WTC11 (cell line): ENCODE measurements around the gene TMEM250. TPM values are rescaled to one million over a fixed set of nuclear protein-coding genes. Genes with fewer than 3 reads are reported as not detected.

Experiments
- ATAC-seq: fragments of 200-7000 bp; cut with Tn5 transposase; 2 replicates; pipeline ENCODE4 v1.10.0; 2021; ENCODE audit warnings: mild to moderate bottlenecking, moderate library complexity
- CTCF ChIA-PET: fragments of 300-600 bp; sonication (Branson Sonifier 250); formaldehyde crosslinking; loops from one replicate; lab custom pipeline; 2021; ENCODE audit warnings: antibody characterized with exemption; lab: Charles Lee
- POLR2A ChIA-PET: fragments of 350-600 bp; sonication (Branson Sonifier 250); formaldehyde crosslinking; loops from one replicate; lab custom pipeline; 2021; ENCODE audit warnings: antibody characterized with exemption; lab: Charles Lee
- DNase-seq: peaks from one replicate; pipeline ENCODE4 v3.0.0; 2021; ENCODE audit warnings: low spot score
- H3K27ac Mint-ChIP-seq: 2 replicates; pipeline ENCODE4 v1.8.0; 2021; ENCODE audit warnings: mixed read lengths
- H3K27me3 Mint-ChIP-seq: 2 replicates; pipeline ENCODE4 v1.8.0; 2021; ENCODE audit warnings: low read depth, mild to moderate bottlenecking, moderate library complexity, mixed read lengths
- H3K36me3 Mint-ChIP-seq: 2 replicates; pipeline ENCODE4 v1.8.0; 2021; ENCODE audit warnings: mixed read lengths
- H3K4me1 Mint-ChIP-seq: 2 replicates; pipeline ENCODE4 v1.8.0; 2022; ENCODE audit warnings: mixed read lengths
- H3K4me3 Mint-ChIP-seq: 2 replicates; pipeline ENCODE4 v1.8.0; 2021; ENCODE audit warnings: mild to moderate bottlenecking, moderate library complexity, mixed read lengths
- H3K9me3 Mint-ChIP-seq: 2 replicates; pipeline ENCODE4 v1.8.0; 2021; ENCODE audit warnings: mixed read lengths
- EMX1 ChIP-seq: fragments of 250-450 bp; sonication (Bioruptor Pico); IDR thresholded peaks from 2 replicates; pipeline ENCODE4 v1.8.0; 2021; ENCODE audit warnings: mild to moderate bottlenecking
- ETV6 ChIP-seq: sonication (generic); formaldehyde crosslinking; IDR thresholded peaks from 2 replicates; pipeline ENCODE4 v1.8.1; 2022; ENCODE audit warnings: mild to moderate bottlenecking, missing genetic modification reagents
- FOXJ3 ChIP-seq: sonication (generic); formaldehyde crosslinking; IDR thresholded peaks from 2 replicates; pipeline ENCODE4 v1.9.0; 2021; ENCODE audit warnings: missing genetic modification reagents, mild to moderate bottlenecking, borderline replicate concordance
- FOXK1 ChIP-seq: sonication (generic); formaldehyde crosslinking; IDR thresholded peaks from 2 replicates; pipeline ENCODE4 v1.8.0; 2022; ENCODE audit warnings: mild to moderate bottlenecking, moderate library complexity, missing genetic modification reagents
- FOXP1 ChIP-seq: sonication (generic); formaldehyde crosslinking; IDR thresholded peaks from 2 replicates; pipeline ENCODE4 v1.8.0; 2022; ENCODE audit warnings: missing genetic modification reagents, mild to moderate bottlenecking, moderate library complexity, borderline replicate concordance
- FOXP4 ChIP-seq: sonication (generic); formaldehyde crosslinking; IDR thresholded peaks from 2 replicates; pipeline ENCODE4 v1.8.0; 2022; ENCODE audit warnings: mild to moderate bottlenecking, missing genetic modification reagents
- GABPB1 ChIP-seq: sonication (generic); formaldehyde crosslinking; IDR thresholded peaks from 2 replicates; pipeline ENCODE4 v1.8.1; 2023; ENCODE audit warnings: mild to moderate bottlenecking, missing genetic modification reagents
- GRHL2 ChIP-seq: fragments of 250-450 bp; sonication (Bioruptor Pico); IDR thresholded peaks from 2 replicates; pipeline ENCODE4 v1.8.0; 2022; ENCODE audit warnings: mild to moderate bottlenecking, moderate library complexity; ENCODE audit not compliant: insufficient replicate concordance, severe bottlenecking
- GTF2I ChIP-seq: fragments of 250-450 bp; sonication (Bioruptor Pico); conservative IDR thresholded peaks from 2 replicates; pipeline ENCODE4 v1.4.0; 2021; ENCODE audit warnings: mild to moderate bottlenecking
- NR1H2 ChIP-seq: sonication (generic); formaldehyde crosslinking; IDR thresholded peaks from 2 replicates; pipeline ENCODE4 v1.9.0; 2021; ENCODE audit warnings: mild to moderate bottlenecking, moderate library complexity, missing genetic modification reagents
- PRDM15 ChIP-seq: sonication (generic); formaldehyde crosslinking; IDR thresholded peaks from 2 replicates; pipeline ENCODE4 v1.8.0; 2022; ENCODE audit warnings: missing genetic modification reagents
- SMAD3 ChIP-seq: sonication (generic); formaldehyde crosslinking; IDR thresholded peaks from 2 replicates; pipeline ENCODE4 v1.8.0; 2022; ENCODE audit warnings: missing genetic modification reagents, mild to moderate bottlenecking, borderline replicate concordance
- SMAD4 ChIP-seq: sonication (generic); formaldehyde crosslinking; IDR thresholded peaks from 2 replicates; pipeline ENCODE4 v1.8.0; 2022; ENCODE audit warnings: mild to moderate bottlenecking, missing genetic modification reagents
- SP1 ChIP-seq: sonication (generic); formaldehyde crosslinking; conservative IDR thresholded peaks from 2 replicates; pipeline ENCODE4 v1.8.1; 2022; ENCODE audit warnings: missing genetic modification reagents
- ZBTB43 ChIP-seq: sonication (generic); formaldehyde crosslinking; IDR thresholded peaks from 2 replicates; pipeline ENCODE4 v1.8.1; 2023; ENCODE audit warnings: mild to moderate bottlenecking, missing genetic modification reagents
- ZMAT4 ChIP-seq: fragments of 250-450 bp; sonication (Bioruptor Pico); IDR thresholded peaks from 2 replicates; pipeline ENCODE4 v1.9.0; 2021; ENCODE audit warnings: mild to moderate bottlenecking
- ZNF219 ChIP-seq: sonication (generic); formaldehyde crosslinking; IDR thresholded peaks from 2 replicates; pipeline ENCODE4 v1.8.0; 2023; ENCODE audit warnings: missing genetic modification reagents, mild to moderate bottlenecking, borderline replicate concordance
- ZNF317 ChIP-seq: sonication (generic); formaldehyde crosslinking; IDR thresholded peaks from 2 replicates; pipeline ENCODE4 v1.8.1; 2023; ENCODE audit warnings: low read depth, mild to moderate bottlenecking, moderate library complexity, missing genetic modification reagents, borderline replicate concordance
- ZNF423 ChIP-seq: fragments of 250-450 bp; sonication (Bioruptor Pico); IDR thresholded peaks from 2 replicates; pipeline ENCODE4 v2.1.2; 2022; ENCODE audit warnings: mild to moderate bottlenecking, moderate library complexity
- total RNA-seq: library from RNA; stranded (reverse); gene quantifications from 3 replicates; pipeline ENCODE4 v1.2.3, GENCODE V29; 2021
- TF ChIP-seq, protein P1 (sequence below): sonication (generic); formaldehyde crosslinking; IDR thresholded peaks from 2 replicates; pipeline ENCODE4 v1.8.0; 2022; ENCODE audit warnings: mild to moderate bottlenecking, missing genetic modification reagents
- TF ChIP-seq, protein P2 (sequence below): fragments of 200-600 bp; IDR thresholded peaks from 2 replicates; pipeline ENCODE4 v1.8.0; 2022; ENCODE audit warnings: antibody characterized with exemption
- TF ChIP-seq, protein P3 (sequence below): fragments of 250-450 bp; sonication (Bioruptor Pico); IDR thresholded peaks from 2 replicates; pipeline ENCODE4 v2.1.2; 2022; ENCODE audit warnings: mild to moderate bottlenecking, moderate library complexity
- TF ChIP-seq, protein P4 (sequence below): sonication (generic); formaldehyde crosslinking; IDR thresholded peaks from 2 replicates; pipeline ENCODE4 v1.8.1; 2023; ENCODE audit warnings: mild to moderate bottlenecking, moderate library complexity, missing genetic modification reagents

The TMEM250 gene
- total RNA-seq, 1 experiment from 2014 or later, result 39.4 TPM

DNA sequence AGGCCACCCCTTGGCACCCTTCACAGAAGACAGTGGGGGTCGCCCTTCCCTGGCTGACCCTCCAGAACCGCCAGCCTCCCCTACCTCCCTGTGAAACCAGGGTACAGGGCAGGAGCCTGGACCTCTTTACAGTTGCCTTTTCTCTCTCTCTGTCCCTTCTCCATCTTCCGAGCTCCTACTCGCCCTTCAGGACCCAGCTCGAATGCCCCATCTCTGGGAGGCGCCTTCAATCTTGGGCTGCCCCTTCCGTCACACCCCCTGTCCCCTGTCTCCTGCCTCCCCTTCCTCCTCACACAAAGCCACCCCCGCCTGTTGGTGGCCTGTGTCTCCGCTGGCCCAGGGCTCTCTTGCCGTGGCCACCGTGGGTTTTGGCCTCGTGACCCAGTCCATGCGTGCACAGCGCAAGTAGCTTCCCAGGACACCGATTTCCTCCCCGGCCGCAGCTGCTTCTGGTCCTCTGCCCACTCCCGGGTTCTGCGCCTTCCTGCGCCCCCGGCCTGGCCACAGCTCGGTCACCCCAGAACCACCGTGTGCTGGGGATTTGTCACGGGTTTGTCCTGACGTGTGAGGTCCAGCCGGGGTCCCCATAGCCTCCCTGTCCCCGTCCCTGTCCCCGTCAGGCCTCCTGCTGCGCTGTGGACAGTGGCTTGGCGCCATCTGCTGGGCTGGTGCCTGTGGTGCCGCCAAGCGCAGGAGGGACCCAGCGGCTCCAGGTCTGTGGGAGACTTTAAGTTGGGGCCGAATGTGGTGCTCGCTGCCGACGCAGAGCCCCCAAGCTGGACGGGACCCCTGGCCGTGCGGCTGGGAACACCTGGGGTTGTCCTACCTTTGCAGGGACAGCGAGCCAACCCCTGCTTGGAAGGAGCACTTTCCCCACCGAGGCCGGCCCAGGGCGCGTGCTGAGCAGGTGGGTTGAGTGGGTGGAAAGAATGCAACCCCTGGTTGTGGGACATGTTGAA is 4.0 kb upstream of the TMEM250 start:
- ChIA-PET CTCF (interaction anchor here (0.5 to 3.0 kb wide), 33 partner anchors 10 to 329 kb away, joined by 3 to 30 read pairs (median 4); partner anchors contain the start of genes CAMSAP1, NACC2 and UBAC1), POLR2A (interaction anchor here (1.3 kb wide), 1 partner anchor 10 kb away, joined by 3 read pairs; no protein-coding TSS in a partner anchor)
- no peaks in the 10 kb centered on the region for H3K36me3 Mint-ChIP-seq
- no peak overlapping the region for H3K27ac Mint-ChIP-seq
- H3K4me3 Mint-ChIP-seq, result no peak overlapping the region
- no peaks in the 10 kb centered on the region for H3K4me1 Mint-ChIP-seq
- peak; percentile 84 for DNase-seq
- no peaks in the 10 kb centered on the region for H3K27me3 Mint-ChIP-seq
- ATAC-seq, result peak; percentile 11
- H3K9me3 Mint-ChIP-seq, result peaks cover 9% of the 10 kb centered on the region
- TF ChIP-seq SMAD4 (CRISPR knock-in tag), result no peak
- TF ChIP-seq, protein P1, sequence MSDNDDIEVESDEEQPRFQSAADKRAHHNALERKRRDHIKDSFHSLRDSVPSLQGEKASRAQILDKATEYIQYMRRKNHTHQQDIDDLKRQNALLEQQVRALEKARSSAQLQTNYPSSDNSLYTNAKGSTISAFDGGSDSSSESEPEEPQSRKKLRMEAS (CRISPR knock-in tag), result peak; percentile 53; the same call in 1 of the 2 replicates
- no peak for TF ChIP-seq FOXJ3 (CRISPR knock-in tag)
- TF ChIP-seq ETV6 (CRISPR knock-in tag), result peak; percentile 56; the same call in 1 of the 2 replicates
- 0 out of 2 replicates have a peak, but pooled peaks have one; percentile 22 for TF ChIP-seq FOXP4 (CRISPR knock-in tag)
- TF ChIP-seq, protein P2, sequence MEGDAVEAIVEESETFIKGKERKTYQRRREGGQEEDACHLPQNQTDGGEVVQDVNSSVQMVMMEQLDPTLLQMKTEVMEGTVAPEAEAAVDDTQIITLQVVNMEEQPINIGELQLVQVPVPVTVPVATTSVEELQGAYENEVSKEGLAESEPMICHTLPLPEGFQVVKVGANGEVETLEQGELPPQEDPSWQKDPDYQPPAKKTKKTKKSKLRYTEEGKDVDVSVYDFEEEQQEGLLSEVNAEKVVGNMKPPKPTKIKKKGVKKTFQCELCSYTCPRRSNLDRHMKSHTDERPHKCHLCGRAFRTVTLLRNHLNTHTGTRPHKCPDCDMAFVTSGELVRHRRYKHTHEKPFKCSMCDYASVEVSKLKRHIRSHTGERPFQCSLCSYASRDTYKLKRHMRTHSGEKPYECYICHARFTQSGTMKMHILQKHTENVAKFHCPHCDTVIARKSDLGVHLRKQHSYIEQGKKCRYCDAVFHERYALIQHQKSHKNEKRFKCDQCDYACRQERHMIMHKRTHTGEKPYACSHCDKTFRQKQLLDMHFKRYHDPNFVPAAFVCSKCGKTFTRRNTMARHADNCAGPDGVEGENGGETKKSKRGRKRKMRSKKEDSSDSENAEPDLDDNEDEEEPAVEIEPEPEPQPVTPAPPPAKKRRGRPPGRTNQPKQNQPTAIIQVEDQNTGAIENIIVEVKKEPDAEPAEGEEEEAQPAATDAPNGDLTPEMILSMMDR, result peak; percentile 83
- no peak for TF ChIP-seq FOXK1
- TF ChIP-seq SMAD3 (CRISPR knock-in tag), result 0 out of 2 replicates have a peak, but pooled peaks have one; percentile 12
- no peak for TF ChIP-seq ZMAT4 (CRISPR knock-in tag)
- TF ChIP-seq GABPB1, result peak; percentile 29; the same call in 1 of the 2 replicates
- no peak for TF ChIP-seq NR1H2 (CRISPR knock-in tag)
- no peak for TF ChIP-seq PRDM15 (CRISPR knock-in tag)
- TF ChIP-seq GTF2I (CRISPR knock-in tag), result no peak
- 0 out of 2 replicates have a peak, but pooled peaks have one; percentile 56 for TF ChIP-seq FOXP1
- TF ChIP-seq, protein P3, sequence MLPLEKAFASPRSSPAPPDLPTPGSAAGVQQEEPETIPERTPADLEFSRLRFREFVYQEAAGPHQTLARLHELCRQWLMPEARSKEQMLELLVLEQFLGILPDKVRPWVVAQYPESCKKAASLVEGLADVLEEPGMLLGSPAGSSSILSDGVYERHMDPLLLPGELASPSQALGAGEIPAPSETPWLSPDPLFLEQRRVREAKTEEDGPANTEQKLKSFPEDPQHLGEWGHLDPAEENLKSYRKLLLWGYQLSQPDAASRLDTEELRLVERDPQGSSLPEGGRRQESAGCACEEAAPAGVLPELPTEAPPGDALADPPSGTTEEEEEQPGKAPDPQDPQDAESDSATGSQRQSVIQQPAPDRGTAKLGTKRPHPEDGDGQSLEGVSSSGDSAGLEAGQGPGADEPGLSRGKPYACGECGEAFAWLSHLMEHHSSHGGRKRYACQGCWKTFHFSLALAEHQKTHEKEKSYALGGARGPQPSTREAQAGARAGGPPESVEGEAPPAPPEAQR, result no peak
- TF ChIP-seq ZNF219 (CRISPR knock-in tag), result no peak
- TF ChIP-seq SP1 (CRISPR knock-in tag), result peak; percentile 37; the same call in 1 of the 2 replicates
- TF ChIP-seq ZNF423 (CRISPR knock-in tag), result peak; percentile 2; the same call in 1 of the 2 replicates
- TF ChIP-seq ZBTB43 (CRISPR knock-in tag), result no peak
- no peak for TF ChIP-seq EMX1 (CRISPR knock-in tag)
- no peak for TF ChIP-seq GRHL2 (CRISPR knock-in tag)
- TF ChIP-seq ZNF317, result no peak
- TF ChIP-seq, protein P4, sequence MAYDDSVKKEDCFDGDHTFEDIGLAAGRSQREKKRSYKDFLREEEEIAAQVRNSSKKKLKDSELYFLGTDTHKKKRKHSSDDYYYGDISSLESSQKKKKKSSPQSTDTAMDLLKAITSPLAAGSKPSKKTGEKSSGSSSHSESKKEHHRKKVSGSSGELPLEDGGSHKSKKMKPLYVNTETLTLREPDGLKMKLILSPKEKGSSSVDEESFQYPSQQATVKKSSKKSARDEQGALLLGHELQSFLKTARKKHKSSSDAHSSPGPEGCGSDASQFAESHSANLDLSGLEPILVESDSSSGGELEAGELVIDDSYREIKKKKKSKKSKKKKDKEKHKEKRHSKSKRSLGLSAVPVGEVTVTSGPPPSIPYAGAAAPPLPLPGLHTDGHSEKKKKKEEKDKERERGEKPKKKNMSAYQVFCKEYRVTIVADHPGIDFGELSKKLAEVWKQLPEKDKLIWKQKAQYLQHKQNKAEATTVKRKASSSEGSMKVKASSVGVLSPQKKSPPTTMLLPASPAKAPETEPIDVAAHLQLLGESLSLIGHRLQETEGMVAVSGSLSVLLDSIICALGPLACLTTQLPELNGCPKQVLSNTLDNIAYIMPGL (CRISPR knock-in tag), result peak; percentile 91; the same call in 1 of the 2 replicates
